ENCODE results near the gene CRACR2A.

DNA sequence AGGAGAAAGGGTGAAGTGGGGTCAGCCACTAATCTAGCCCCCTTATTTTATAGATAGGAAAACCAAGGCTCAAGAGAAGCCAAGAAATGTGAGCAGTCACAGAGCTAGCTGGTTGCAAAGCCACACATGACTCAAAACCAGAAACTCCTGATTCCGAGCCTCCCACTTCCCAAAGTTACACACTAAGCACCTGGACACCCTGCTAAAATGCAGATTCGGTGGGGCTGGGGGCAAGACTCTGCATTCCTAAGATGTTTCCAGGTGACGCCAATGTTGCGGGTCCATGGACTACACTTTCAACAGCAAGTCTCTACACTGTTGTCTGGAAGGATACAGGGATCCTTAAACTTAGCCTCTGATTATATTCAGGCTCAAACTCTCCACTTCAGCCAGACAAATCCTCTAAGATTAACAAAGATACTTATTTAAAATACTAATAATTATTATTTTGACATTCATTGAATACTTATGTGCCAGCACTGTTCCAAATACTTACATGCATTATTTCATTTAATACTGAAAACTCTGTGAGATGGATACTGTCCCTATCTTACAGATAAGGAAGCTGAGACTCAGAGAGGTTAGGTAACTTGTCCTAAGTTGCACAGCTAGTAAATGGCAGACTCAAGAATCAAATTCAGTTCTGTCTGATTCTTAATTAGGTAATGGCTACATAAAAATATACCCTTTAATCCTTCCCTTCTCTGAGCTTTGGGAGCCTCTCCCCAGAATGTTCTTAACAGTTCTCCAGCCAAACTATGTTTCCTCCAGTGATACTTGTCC lies 81.4 kb downstream of the CRACR2A start:
- TF ChIP-seq EZH2 (IDR thresholded peaks at IDR 0.05; ENCODE audit: borderline replicate concordance, low read length) = no peak
- TF ChIP-seq, protein P1, sequence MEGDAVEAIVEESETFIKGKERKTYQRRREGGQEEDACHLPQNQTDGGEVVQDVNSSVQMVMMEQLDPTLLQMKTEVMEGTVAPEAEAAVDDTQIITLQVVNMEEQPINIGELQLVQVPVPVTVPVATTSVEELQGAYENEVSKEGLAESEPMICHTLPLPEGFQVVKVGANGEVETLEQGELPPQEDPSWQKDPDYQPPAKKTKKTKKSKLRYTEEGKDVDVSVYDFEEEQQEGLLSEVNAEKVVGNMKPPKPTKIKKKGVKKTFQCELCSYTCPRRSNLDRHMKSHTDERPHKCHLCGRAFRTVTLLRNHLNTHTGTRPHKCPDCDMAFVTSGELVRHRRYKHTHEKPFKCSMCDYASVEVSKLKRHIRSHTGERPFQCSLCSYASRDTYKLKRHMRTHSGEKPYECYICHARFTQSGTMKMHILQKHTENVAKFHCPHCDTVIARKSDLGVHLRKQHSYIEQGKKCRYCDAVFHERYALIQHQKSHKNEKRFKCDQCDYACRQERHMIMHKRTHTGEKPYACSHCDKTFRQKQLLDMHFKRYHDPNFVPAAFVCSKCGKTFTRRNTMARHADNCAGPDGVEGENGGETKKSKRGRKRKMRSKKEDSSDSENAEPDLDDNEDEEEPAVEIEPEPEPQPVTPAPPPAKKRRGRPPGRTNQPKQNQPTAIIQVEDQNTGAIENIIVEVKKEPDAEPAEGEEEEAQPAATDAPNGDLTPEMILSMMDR (IDR thresholded peaks at IDR 0.05; ENCODE audit: low read length) = no peak

Measured in OCI-LY1 (cell line).